SK-N-SH (cell line): Measurements from ENCODE around the gene MYO18A.

Experiments
- CTCF ChIP-seq: fragments of 200-600 bp; sonication (generic); IDR thresholded peaks from 2 replicates; pipeline ENCODE4 v1.6.1; 2017; ENCODE audit warnings: antibody characterized with exemption, mild to moderate bottlenecking, moderate library complexity
- GABPA ChIP-seq: IDR thresholded peaks from 2 replicates; pipeline ENCODE4 v1.4.0; 2012; ENCODE audit warnings: low read depth, mild to moderate bottlenecking
- NFIC ChIP-seq: IDR thresholded peaks from 2 replicates; pipeline ENCODE4 v1.4.0; 2012; ENCODE audit warnings: borderline replicate concordance
- PBX3 ChIP-seq: IDR thresholded peaks from 2 replicates; pipeline ENCODE4; 2012
- POLR2AphosphoS5 ChIP-seq: IDR thresholded peaks from 2 replicates; pipeline ENCODE4 v1.6.1; 2012; ENCODE audit warnings: low read depth, low read length
- RAD21 ChIP-seq: IDR thresholded peaks from 2 replicates; pipeline ENCODE4 v1.6.1; 2012; ENCODE audit warnings: mild to moderate bottlenecking, low read length
- RCOR1 ChIP-seq: fragments of 150-350 bp; IDR thresholded peaks from 2 replicates; pipeline ENCODE4 v1.6.1; 2017; ENCODE audit warnings: antibody characterized with exemption, low read length
- REST ChIP-seq: IDR thresholded peaks from 2 replicates; pipeline ENCODE4 v1.6.1; 2012; ENCODE audit warnings: mild to moderate bottlenecking, low read depth, low read length, moderate library complexity
- RXRA ChIP-seq: IDR thresholded peaks from 2 replicates; pipeline ENCODE4 v1.4.0; 2012; ENCODE audit warnings: low read depth, mild to moderate bottlenecking, borderline replicate concordance
- SIN3A ChIP-seq: IDR thresholded peaks from 2 replicates; pipeline ENCODE4 v1.6.1; 2012; ENCODE audit warnings: low read depth, mild to moderate bottlenecking, low read length, moderate library complexity, borderline replicate concordance
- TAF1 ChIP-seq: IDR thresholded peaks from 2 replicates; pipeline ENCODE4 v1.6.1; 2012; ENCODE audit warnings: low read depth, mild to moderate bottlenecking, low read length, moderate library complexity, borderline replicate concordance
- USF2 ChIP-seq: fragments of 150-350 bp; IDR thresholded peaks from 2 replicates; pipeline ENCODE4 v1.6.1; 2017; ENCODE audit warnings: antibody characterized with exemption, low read length, low read depth, borderline replicate concordance

GRCh38 chr17:29119265-29119664 is 60.9 kb downstream of the MYO18A start:
- no peak for TF ChIP-seq TAF1
- TF ChIP-seq RCOR1, result no peak
- TF ChIP-seq NFIC, result no peak
- TF ChIP-seq POLR2AphosphoS5, result no peak
- no peak for TF ChIP-seq USF2
- no peak for TF ChIP-seq REST
- no peak for TF ChIP-seq CTCF
- no peak for TF ChIP-seq GABPA
- no peak for TF ChIP-seq SIN3A
- TF ChIP-seq RAD21, result no peak
- TF ChIP-seq RXRA, result no peak
- no peak for TF ChIP-seq PBX3
